Fibroblast of lung (primary cell): Measurements from ENCODE around the gene HOXA11. TPM values are rescaled to one million over a fixed set of nuclear protein-coding genes. Genes with fewer than 3 reads are reported as not detected.

Source experiments
- DNase-seq, 2 donors: peaks; one replicate each; pipeline versions ENCODE4 v3.0.0 to v3.0.0-alpha.2; 2010; ENCODE audit warnings: low read depth in 2 of 2
- H2AFZ ChIP-seq: 2 replicates; pipeline ENCODE4 v1.5.1; 2012; ENCODE audit warnings: low read length, control low read depth, inconsistent platforms
- H3K27ac ChIP-seq: 2 replicates; pipeline ENCODE4 v1.5.1; 2011; ENCODE audit warnings: low read length, control low read depth; ENCODE audit not compliant: insufficient read depth
- H3K27me3 ChIP-seq: 2 replicates; pipeline ENCODE4 v1.5.1; 2011; ENCODE audit warnings: mild to moderate bottlenecking, low read length; ENCODE audit not compliant: control insufficient read depth, insufficient read depth
- H3K36me3 ChIP-seq: 2 replicates; pipeline ENCODE4 v1.5.1; 2011; ENCODE audit warnings: low read length; ENCODE audit not compliant: control insufficient read depth, insufficient read depth
- H3K4me1 ChIP-seq: 2 replicates; pipeline ENCODE4 v1.5.1; 2011; ENCODE audit warnings: low read length; ENCODE audit not compliant: control insufficient read depth, insufficient read depth; ENCODE audit errors: extremely low read depth
- H3K4me2 ChIP-seq: 2 replicates; pipeline ENCODE4 v1.5.1; 2011; ENCODE audit warnings: low read length, control low read depth; ENCODE audit not compliant: insufficient read depth; ENCODE audit errors: extremely low read depth
- H3K4me3 ChIP-seq, 4 experiments: fragments of 200-600 bp in 1 of 4; sonication (generic) in 1 of 4; replicated peaks in 1 of 4; 2 replicates each; pipeline ENCODE4 v1.5.1; 2011 to 2016; ENCODE audit warnings: low read length in 4 of 4, low read depth in 3 of 4, mild to moderate bottlenecking in 3 of 4, control low read depth in 2 of 4, inconsistent platforms in 1 of 4, mixed read lengths in 1 of 4; ENCODE audit not compliant: insufficient read depth in 1 of 4; ENCODE audit errors: control extremely low read depth in 1 of 4
- H3K79me2 ChIP-seq: 2 replicates; pipeline ENCODE4 v1.5.1; 2012; ENCODE audit warnings: mild to moderate bottlenecking, low read length, inconsistent platforms; ENCODE audit not compliant: control insufficient read depth, insufficient read depth
- H3K9ac ChIP-seq: 2 replicates; pipeline ENCODE4 v1.5.1; 2011; ENCODE audit warnings: mild to moderate bottlenecking, low read length, control low read depth; ENCODE audit not compliant: insufficient read depth
- H3K9me3 ChIP-seq: 2 replicates; pipeline ENCODE4 v1.5.1; 2012; ENCODE audit warnings: low read depth, low read length; ENCODE audit not compliant: control insufficient read depth, insufficient read depth
- H4K20me1 ChIP-seq: 2 replicates; pipeline ENCODE4 v1.5.1; 2011; ENCODE audit warnings: low read length; ENCODE audit not compliant: control insufficient read depth, insufficient read depth; ENCODE audit errors: extremely low read depth
- CTCF ChIP-seq, 2 donors: IDR thresholded peaks in 1 of 2; conservative IDR thresholded peaks in 1 of 2; 1 replicate in 1 of 2; 2 replicates in 1 of 2; pipeline ENCODE4 v1.5.1; 2011 to 2012; ENCODE audit warnings: low read length in 2 of 2, control low read depth in 1 of 2, inconsistent platforms in 1 of 2, low read depth in 1 of 2, mild to moderate bottlenecking in 1 of 2
- EZH2 ChIP-seq: IDR thresholded peaks from 2 replicates; pipeline ENCODE4 v1.5.1; 2012; ENCODE audit warnings: low read length, control low read depth, mild to moderate bottlenecking; ENCODE audit errors: missing control alignments
- polyA plus RNA-seq, 2 donors: library from polyadenylated mRNA; depleted of rRNA in 1 of 2; stranded (reverse) in 1 of 2; unstranded in 1 of 2; fragments of >200 nt; gene quantifications; 2 replicates each; pipeline ENCODE4 v1.2.1, GENCODE V29; 2011 to 2012; ENCODE audit warnings: missing spikeins in 1 of 2
- total RNA-seq: library from RNA; depleted of rRNA; stranded (reverse); fragments of >200 nt; gene quantifications from 2 replicates; pipeline ENCODE4 v1.2.1, GENCODE V29; 2014

HOXA11 gene
- total and polyA plus RNA-seq, 2 donors (not counting 1 experiment from before 2014, with no cell fraction given), result 0.18 TPM; not detected in 1

DNA sequence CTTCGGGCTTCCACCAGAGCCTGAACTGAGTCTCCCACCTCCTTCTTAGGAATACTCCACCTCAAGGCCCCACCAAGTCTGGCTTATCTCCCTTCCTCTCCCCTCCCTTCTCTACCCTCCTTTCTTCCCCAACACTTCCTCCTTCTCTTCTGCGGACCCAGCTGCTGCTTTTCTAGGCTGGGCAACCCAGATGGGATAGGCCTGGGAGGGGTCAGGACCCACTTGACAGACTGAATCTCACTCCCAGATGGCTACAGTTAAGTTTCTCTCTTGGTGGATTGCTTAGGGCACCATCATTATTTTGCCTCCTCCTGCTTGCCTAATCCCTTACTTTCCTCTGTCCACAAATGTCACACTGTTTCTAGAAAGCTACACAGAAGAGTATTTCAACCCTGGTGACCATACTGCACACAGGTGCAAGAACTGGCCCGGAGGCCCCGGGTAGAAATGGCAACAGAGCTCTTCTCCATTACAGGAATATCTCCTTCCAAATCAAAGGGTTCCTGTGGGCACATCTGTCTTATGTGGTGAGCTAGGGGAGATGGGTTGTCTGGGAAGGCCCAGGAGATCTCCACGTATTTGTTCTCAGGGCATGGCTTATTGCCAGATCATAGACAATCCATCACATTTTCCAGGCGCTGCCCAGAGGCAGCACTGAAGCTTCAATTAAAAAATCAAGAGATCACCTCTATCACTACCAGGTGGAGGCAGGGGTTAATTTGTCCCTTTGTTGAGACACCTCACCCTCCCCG is 5.1 kb upstream of the HOXA11 start:
- H3K79me2 ChIP-seq, result no peaks in the 10 kb centered on the region
- no peaks in the 10 kb centered on the region for H3K9me3 ChIP-seq
- H3K4me1 ChIP-seq, result no peaks in the 10 kb centered on the region
- no peak overlapping the region for H3K4me2 ChIP-seq
- no peak overlapping the region for H2AFZ ChIP-seq
- peaks cover 87% of the 10 kb centered on the region for H3K27me3 ChIP-seq
- no peak for TF ChIP-seq CTCF (conservative IDR thresholded peaks at IDR 0.05 in 1 of 2, IDR thresholded peaks at IDR 0.05 in 1 of 2; ENCODE audit: low read depth in 1 of 2, low read length in 2 of 2)
- no peak for TF ChIP-seq EZH2
- no peaks in the 10 kb centered on the region for H4K20me1 ChIP-seq
- DNase-seq, result no peak
- H3K4me3 ChIP-seq, result no peak overlapping the region
- H3K9ac ChIP-seq, result no peak overlapping the region
- H3K36me3 ChIP-seq, result no peaks in the 10 kb centered on the region
- no peak overlapping the region for H3K27ac ChIP-seq

GRCh38 chr7:27189295-27189996 is 4.4 kb upstream of the HOXA11 start:
- DNase-seq, result no peak
- no peaks in the 10 kb centered on the region for H3K4me1 ChIP-seq
- TF ChIP-seq EZH2, result peak; percentile 83
- no peak for TF ChIP-seq CTCF (conservative IDR thresholded peaks at IDR 0.05 in 1 of 2, IDR thresholded peaks at IDR 0.05 in 1 of 2; ENCODE audit: low read depth in 1 of 2, low read length in 2 of 2)
- no peak overlapping the region for H3K9ac ChIP-seq
- H3K36me3 ChIP-seq, result no peaks in the 10 kb centered on the region
- peaks cover 89% of the 10 kb centered on the region for H3K27me3 ChIP-seq
- H3K9me3 ChIP-seq, result no peaks in the 10 kb centered on the region
- no peaks in the 10 kb centered on the region for H4K20me1 ChIP-seq
- no peaks in the 10 kb centered on the region for H3K79me2 ChIP-seq
- no peak overlapping the region for H3K27ac ChIP-seq
- H2AFZ ChIP-seq, result no peak overlapping the region
- H3K4me2 ChIP-seq, result no peak overlapping the region
- H3K4me3 ChIP-seq, result no peak overlapping the region

DNA sequence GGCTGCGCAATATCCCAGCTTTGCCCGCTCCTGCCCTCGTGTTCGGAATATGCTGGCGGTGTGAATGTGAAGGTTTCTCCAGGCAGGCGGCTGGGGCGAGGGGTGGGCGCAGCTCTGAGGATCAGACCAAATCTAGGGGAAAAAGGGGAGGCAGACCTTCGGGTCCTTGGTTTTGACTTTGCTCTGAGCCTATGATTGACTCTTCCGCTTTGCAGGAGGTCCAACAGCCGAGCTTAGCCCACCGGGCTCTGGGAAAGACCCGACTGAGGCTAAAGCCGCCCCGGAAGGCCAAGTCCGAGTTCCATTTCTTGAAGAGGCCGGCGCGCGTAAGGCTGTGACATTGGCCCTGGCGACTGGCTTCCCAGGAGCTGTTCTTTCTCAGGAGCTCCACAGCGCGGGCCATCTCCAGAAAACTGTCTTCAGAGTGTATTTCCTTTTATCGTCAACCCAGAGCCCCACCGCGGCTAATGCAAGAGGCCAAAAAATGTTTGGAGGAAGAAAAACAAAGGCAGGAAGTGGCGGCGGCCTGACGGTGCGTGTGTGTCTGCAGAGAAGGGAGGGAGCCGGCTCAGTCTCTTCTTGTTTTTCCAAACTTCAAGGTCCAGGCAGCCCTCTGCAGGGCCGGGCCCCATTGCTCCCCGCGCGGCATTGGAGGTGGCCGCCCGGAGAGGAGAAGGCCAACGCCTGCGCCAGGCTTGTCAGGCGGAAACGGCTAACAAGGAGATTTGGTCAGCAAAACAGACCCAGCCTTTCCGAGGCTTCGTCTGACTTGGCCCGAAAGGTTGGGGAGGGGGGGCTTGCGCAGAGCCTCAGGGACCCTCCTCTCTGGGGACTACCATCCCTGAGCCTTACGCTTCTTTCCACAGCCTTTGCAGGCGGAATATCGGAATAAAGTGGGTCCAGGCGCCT is 3.6 kb upstream of the HOXA11 start:
- H3K4me2 ChIP-seq, result peak overlapping the region; percentile 4
- H3K4me1 ChIP-seq, result no peaks in the 10 kb centered on the region
- H4K20me1 ChIP-seq, result no peaks in the 10 kb centered on the region
- no peaks in the 10 kb centered on the region for H3K9me3 ChIP-seq
- H3K9ac ChIP-seq, result no peak overlapping the region
- H3K4me3 ChIP-seq, result no peak overlapping the region
- no peak overlapping the region for H3K27ac ChIP-seq
- no peak for DNase-seq
- peaks cover 92% of the 10 kb centered on the region for H3K27me3 ChIP-seq
- H3K79me2 ChIP-seq, result no peaks in the 10 kb centered on the region
- TF ChIP-seq CTCF (conservative IDR thresholded peaks at IDR 0.05 in 1 of 2, IDR thresholded peaks at IDR 0.05 in 1 of 2; ENCODE audit: low read depth in 1 of 2, low read length in 2 of 2) (no peak), EZH2 (peak; percentile 87)
- no peak overlapping the region for H2AFZ ChIP-seq
- H3K36me3 ChIP-seq, result no peaks in the 10 kb centered on the region
